HG03135 (cell line): ENCODE measurements around the gene STK40.

Source experiments
- ATAC-seq: cut with Tn5 transposase; IDR thresholded peaks from one replicate; pipeline ENCODE4 v1.9.1; 2021; ENCODE audit warnings: mild to moderate bottlenecking, moderate library complexity; ENCODE audit not compliant: unreplicated experiment

STK40 gene

GRCh38 chr1:36377791-36378492 lies 7.8 kb downstream of the STK40 start:
- ATAC-seq = no peak

- no peak for ATAC-seq
Observed at GRCh38 chr1:36372617-36373016, 13.1 kb downstream of the STK40 start.

GRCh38 chr1:36369061-36369861 lies 16.5 kb downstream of the STK40 start:
- ATAC-seq = peak; percentile 39

- no peak for ATAC-seq
Observed at GRCh38 chr1:36367798-36368197, 17.9 kb downstream of the STK40 start.

GRCh38 chr1:36367066-36367465 lies 18.7 kb downstream of the STK40 start:
- no peak for ATAC-seq

GRCh38 chr1:36366091-36366661 lies 19.5 kb downstream of the STK40 start:
- no peak for ATAC-seq

- ATAC-seq = no peak
Observed at GRCh38 chr1:36365381-36365780, 20.3 kb downstream of the STK40 start.

GRCh38 chr1:36359911-36360550 lies 25.7 kb downstream of the STK40 start:
- ATAC-seq = no peak

GRCh38 chr1:36359383-36359782 lies 26.3 kb downstream of the STK40 start:
- no peak for ATAC-seq

GRCh38 chr1:36358514-36359084 lies 27.1 kb downstream of the STK40 start:
- ATAC-seq = no peak

- no peak for ATAC-seq
Observed at GRCh38 chr1:36355811-36356210, 29.9 kb downstream of the STK40 start.

- no peak for ATAC-seq
Observed at GRCh38 chr1:36354486-36354885, 31.2 kb downstream of the STK40 start.

GRCh38 chr1:36352910-36353878 lies 32.5 kb downstream of the STK40 start:
- no peak for ATAC-seq

- no peak for ATAC-seq
Observed at GRCh38 chr1:36352125-36352909, 33.4 kb downstream of the STK40 start.

GRCh38 chr1:36351227-36351977 lies 34.3 kb downstream of the STK40 start:
- no peak for ATAC-seq

- no peak for ATAC-seq
Observed at GRCh38 chr1:36350659-36351226, 35.0 kb downstream of the STK40 start.

GRCh38 chr1:36349839-36350238 lies 35.9 kb downstream of the STK40 start:
- ATAC-seq = no peak

- peak; percentile 63 for ATAC-seq
Observed at GRCh38 chr1:36349241-36349671, 36.5 kb downstream of the STK40 start.
